Activated CD8-positive, alpha-beta memory T cell treated with anti-CD3 and anti-CD28 coated beads, Interleukin-2, amount 50 U/mL, for 4 hours (primary cell): ENCODE measurements around the gene CLIC4.
"Not testable (repeated sequence)": the region's sequence is repeated elsewhere in the genome, so short reads cannot be mapped to it uniquely, and the experiment has no call there.

Experiments used
- DNase-seq: peaks from one replicate; pipeline ENCODE4 v3.0.0-alpha.2; 2020

CLIC4 gene

GRCh38 chr1:24886241-24886640, 141.0 kb downstream of the CLIC4 start:
- no peak for DNase-seq

- no peak for DNase-seq
These were observed 143.1 kb downstream of the CLIC4 start for GRCh38 chr1:24888061-24888970.

GRCh38 chr1:24888971-24889676, 143.9 kb downstream of the CLIC4 start:
- DNase-seq, result no peak

- no peak for DNase-seq
These were observed 145.6 kb downstream of the CLIC4 start for GRCh38 chr1:24890887-24891286.

GRCh38 chr1:24891367-24891766, 146.1 kb downstream of the CLIC4 start:
- not testable (repeated sequence) for DNase-seq

- no peak for DNase-seq
These were observed 147.2 kb downstream of the CLIC4 start for GRCh38 chr1:24892188-24893153.

- no peak for DNase-seq
These were observed 148.2 kb downstream of the CLIC4 start for GRCh38 chr1:24893431-24893830.
